Neutrophil (primary cell): Measurements from ENCODE around the gene RHOBTB3.
A peak's percentile ranks its signal among the peaks of the same experiment; 100 is the strongest.

ENCODE experiments used
- H3K27ac ChIP-seq: fragments of 200-600 bp; sonication (generic); 2 replicates; pipeline ENCODE4 v1.5.1; 2016; ENCODE audit warnings: mild to moderate bottlenecking, moderate library complexity
- H3K27me3 ChIP-seq: fragments of 200-600 bp; sonication (generic); 2 replicates; pipeline ENCODE4 v1.6.0; 2016; ENCODE audit warnings: mild to moderate bottlenecking
- H3K36me3 ChIP-seq: fragments of 200-600 bp; sonication (generic); 2 replicates; pipeline ENCODE4 v1.5.1; 2017
- H3K4me1 ChIP-seq, 2 experiments: fragments of 200-600 bp in 1 of 2; sonication (generic) in 1 of 2; 1 replicate in 1 of 2; 2 replicates in 1 of 2; pipeline versions ENCODE4 v1.5.1 to v1.6.1; 2013 to 2016; ENCODE audit warnings: low read depth in 1 of 2, low read length in 1 of 2, mild to moderate bottlenecking in 1 of 2, moderate library complexity in 1 of 2; ENCODE audit not compliant: control insufficient read depth in 1 of 2, insufficient read depth in 1 of 2
- H3K4me3 ChIP-seq, 2 experiments: fragments of 200-600 bp in 1 of 2; sonication (generic) in 1 of 2; 1 replicate in 1 of 2; 2 replicates in 1 of 2; pipeline ENCODE4 v1.5.1; 2013 to 2016; ENCODE audit warnings: low read depth in 1 of 2, low read length in 1 of 2, mild to moderate bottlenecking in 1 of 2, moderate library complexity in 1 of 2
- H3K9me3 ChIP-seq: fragments of 200-600 bp; sonication (generic); 2 replicates; pipeline ENCODE4 v1.5.1; 2016
- CTCF ChIP-seq: fragments of 200-600 bp; sonication (generic); IDR thresholded peaks from 2 replicates; pipeline ENCODE4 v1.5.1; 2016; ENCODE audit warnings: antibody characterized with exemption

The RHOBTB3 gene

GRCh38 chr5:95730730-95731570, at the start of gene RHOBTB3:
RHOBTB3 (plus strand) TSS chr5:95731336; CDS start chr5:95731683, 347 bp downstream.
- no peak within 1 kb of the TSS for H3K27ac ChIP-seq
- no peak for TF ChIP-seq CTCF
- H3K9me3 ChIP-seq, result no peaks in the 10 kb centered on the region
- H3K4me3 ChIP-seq, result peak within 1 kb of the TSS; percentile 52 to 67
- H3K4me1 ChIP-seq, result peaks cover 19 to 21% of the 10 kb centered on the region in 2 experiments
- no peaks in the 10 kb centered on the region for H3K36me3 ChIP-seq
- peaks cover 41% of the 10 kb centered on the region for H3K27me3 ChIP-seq

- H3K36me3 ChIP-seq, result no peaks in the 10 kb centered on the region
- no peak within 1 kb of the TSS for H3K4me3 ChIP-seq
- no peak within 1 kb of the TSS for H3K27ac ChIP-seq
These were observed 48.2 kb upstream of the RHOBTB3 start, which contains the start of gene SPATA9 for GRCh38 chr5:95682891-95683290. SPATA9 (minus strand) TSS chr5:95682991; CDS start chr5:95682854, 137 bp downstream.

GRCh38 chr5:95684361-95684760, 46.8 kb upstream of the RHOBTB3 start:
- Histone ChIP-seq H3K4me1 (no peaks in the 10 kb centered on the region), H3K9me3 (no peaks in the 10 kb centered on the region), H3K27ac (no peak overlapping the region), H3K36me3 (no peaks in the 10 kb centered on the region), H3K27me3 (no peaks in the 10 kb centered on the region), H3K4me3 (no peak overlapping the region)
- no peak for TF ChIP-seq CTCF

More at GRCh38 chr5:95682891-95683290, 48.2 kb upstream of the RHOBTB3 start, which contains the start of gene SPATA9:
- no peaks in the 10 kb centered on the region for H3K4me1 ChIP-seq
- no peak for TF ChIP-seq CTCF
- H3K27me3 ChIP-seq, result no peaks in the 10 kb centered on the region
- H3K9me3 ChIP-seq, result no peaks in the 10 kb centered on the region

- H3K9me3 ChIP-seq, result no peaks in the 10 kb centered on the region
- no peak for TF ChIP-seq CTCF
- no peaks in the 10 kb centered on the region for H3K36me3 ChIP-seq
- no peaks in the 10 kb centered on the region for H3K27me3 ChIP-seq
- H3K27ac ChIP-seq, result no peak overlapping the region
- no peaks in the 10 kb centered on the region for H3K4me1 ChIP-seq
- H3K4me3 ChIP-seq, result no peak overlapping the region
These were observed 44.5 kb upstream of the RHOBTB3 start for GRCh38 chr5:95686651-95687050.

GRCh38 chr5:95689680-95690079, 41.5 kb upstream of the RHOBTB3 start:
- Histone ChIP-seq H3K27ac (no peak overlapping the region), H3K4me3 (no peak overlapping the region), H3K9me3 (no peaks in the 10 kb centered on the region), H3K36me3 (no peaks in the 10 kb centered on the region), H3K27me3 (no peaks in the 10 kb centered on the region), H3K4me1 (no peaks in the 10 kb centered on the region)
- TF ChIP-seq CTCF, result no peak
